Gastroesophageal sphincter (tissue), 3 donors: Measurements from ENCODE around the gene FABP2.

Source experiments
- CTCF ChIP-seq, 4 experiments: fragments of 200-600 bp in 2 of 4; fragments of 450-650 bp in 2 of 4; sonication (generic) in 1 of 4; IDR thresholded peaks; one replicate each; pipeline ENCODE4 v1.5.1; 2017 to 2019; ENCODE audit warnings: antibody characterized with exemption in 4 of 4, mild to moderate bottlenecking in 2 of 4, moderate library complexity in 2 of 4
- EP300 ChIP-seq: sonication (generic); formaldehyde crosslinking; IDR thresholded peaks from one replicate; pipeline ENCODE4 v1.6.1; 2017; ENCODE audit warnings: antibody characterized with exemption, mild to moderate bottlenecking
- POLR2A ChIP-seq, 2 donors: fragments of 450-650 bp; IDR thresholded peaks; one replicate each; pipeline ENCODE4 v1.6.1; 2017; ENCODE audit warnings: antibody characterized with exemption in 2 of 2, mild to moderate bottlenecking in 2 of 2, moderate library complexity in 1 of 2
- POLR2AphosphoS5 ChIP-seq: sonication (generic); formaldehyde crosslinking; IDR thresholded peaks from one replicate; pipeline ENCODE4 v1.6.1; 2017; ENCODE audit warnings: antibody characterized with exemption

GRCh38 chr4:119300101-119300978 is 21.6 kb downstream of the FABP2 start:
- TF ChIP-seq POLR2AphosphoS5 (peak; percentile 91), CTCF (IDR thresholded peaks at IDR 0.05) (peak in 1 of 4 experiments; percentile 20), POLR2A (IDR thresholded peaks at IDR 0.05) (peak; percentile 62 to 78), EP300 (no peak)
